ENCODE results near the gene EEF1G. TPM values are rescaled to one million over a fixed set of nuclear protein-coding genes. Genes with fewer than 3 reads are reported as not detected.
"Not testable (repeated sequence)": the region's sequence is repeated elsewhere in the genome, so short reads cannot be mapped to it uniquely, and the experiment has no call there.

The EEF1G gene
- total RNA-seq, 2 experiments from 2014 or later = 1,956 to 1,989 TPM

- H3K27me3 Mint-ChIP-seq = no peaks in the 10 kb centered on the region
- CTCF ChIA-PET = interaction anchor here (0.9 to 4.0 kb wide), 34 partner anchors 9 to 289 kb away, joined by 3 to 44 read pairs (median 4); partner anchors contain the start of genes B3GAT3, BSCL2, C11orf98 and CSKMT
- H3K9me3 Mint-ChIP-seq = no peaks in the 10 kb centered on the region
Measured at GRCh38 chr11:62592146-62592815, 18.6 kb upstream of the EEF1G start.

GRCh38 chr11:62591448-62592145, 17.9 kb upstream of the EEF1G start, which contains the start of gene TUT1:
Gene TUT1, minus strand, starts transcription at chr11:62591523. Its CDS starts 38 bp downstream, at chr11:62591485.
- no peaks in the 10 kb centered on the region for H3K9me3 Mint-ChIP-seq
- ChIA-PET CTCF (interaction anchor here (0.7 to 4.0 kb wide), 39 partner anchors 10 to 290 kb away, joined by 3 to 44 read pairs (median 4); partner anchors contain the start of genes B3GAT3, BSCL2, C11orf98 and CSKMT), POLR2A (interaction anchor here (0.6 to 3.3 kb wide), 40 partner anchors 8 to 264 kb away, joined by 3 to 62 read pairs (median 6); partner anchors contain the start of genes AHNAK, B3GAT3, BSCL2 and C11orf98)
- H3K4me1 Mint-ChIP-seq (ENCODE audit: low read depth) = peaks cover 52% of the 10 kb centered on the region
- H3K36me3 Mint-ChIP-seq = peaks cover 42% of the 10 kb centered on the region
- intact Hi-C loops (cut with micrococcal nuclease) = loop anchor here (1.0 to 5.0 kb wide), 10 partner anchors 8 to 241 kb away; partner anchors contain the start of genes BSCL2, C11orf98, CSKMT and GANAB
- H3K27ac Mint-ChIP-seq = peak within 1 kb of the TSS; percentile 97
- no peaks in the 10 kb centered on the region for H3K27me3 Mint-ChIP-seq
- peak within 1 kb of the TSS; percentile 100 for H3K4me3 Mint-ChIP-seq
- DNase-seq = peak; percentile 99

More at GRCh38 chr11:62592146-62592815, 18.6 kb upstream of the EEF1G start:
- Mint-ChIP-seq H3K4me1 (ENCODE audit: low read depth) (peaks cover 55% of the 10 kb centered on the region), H3K36me3 (peaks cover 47% of the 10 kb centered on the region), H3K27ac (peak overlapping the region; percentile 97), H3K4me3 (peak overlapping the region; percentile 100)
- POLR2A ChIA-PET = interaction anchor here (0.6 to 3.3 kb wide), 35 partner anchors 9 to 263 kb away, joined by 3 to 62 read pairs (median 8); partner anchors contain the start of genes AHNAK, B3GAT3, BSCL2 and C11orf98
- intact Hi-C loops (cut with micrococcal nuclease) = loop anchor here (5.0 kb wide), 2 partner anchors 115 to 170 kb away; partner anchors contain the start of genes BSCL2, GNG3 and POLR2G
- DNase-seq = no peak

GRCh38 chr11:62588966-62589637, 15.4 kb upstream of the EEF1G start:
- Mint-ChIP-seq H3K4me1 (ENCODE audit: low read depth) (peaks cover 46% of the 10 kb centered on the region), H3K27ac (no peak overlapping the region), H3K9me3 (no peaks in the 10 kb centered on the region), H3K27me3 (no peaks in the 10 kb centered on the region), H3K36me3 (peaks cover 31% of the 10 kb centered on the region), H3K4me3 (no peak overlapping the region)
- CTCF ChIA-PET = interaction anchor here (0.8 to 1.9 kb wide), 6 partner anchors 23 to 194 kb away, joined by 3 to 6 read pairs (median 4); no protein-coding TSS in a partner anchor
- DNase-seq = peak; percentile 42
- POLR2A ChIA-PET = interaction anchor here (0.6 to 2.6 kb wide), 4 partner anchors 15 to 252 kb away, joined by 3 to 8 read pairs (median 4); partner anchors contain the start of gene EEF1G
- intact Hi-C loops (cut with micrococcal nuclease) = no loop called here

GRCh38 chr11:62585356-62585755, 11.7 kb upstream of the EEF1G start:
- peaks cover 20% of the 10 kb centered on the region for H3K4me1 Mint-ChIP-seq (ENCODE audit: low read depth)
- H3K36me3 Mint-ChIP-seq = peaks cover 16% of the 10 kb centered on the region
- ChIA-PET CTCF (interaction anchor here (0.8 kb wide), 1 partner anchor 161 kb away, joined by 3 read pairs; no protein-coding TSS in a partner anchor), POLR2A (interaction anchor here (0.7 kb wide), 1 partner anchor 10 kb away, joined by 4 read pairs; no protein-coding TSS in a partner anchor)
- H3K27me3 Mint-ChIP-seq; H3K27ac Mint-ChIP-seq; DNase-seq; H3K4me3 Mint-ChIP-seq; intact Hi-C loops (cut with micrococcal nuclease); H3K9me3 Mint-ChIP-seq: not testable (repeated sequence)

- H3K27me3 Mint-ChIP-seq; H3K9me3 Mint-ChIP-seq; H3K27ac Mint-ChIP-seq; DNase-seq; H3K4me1 Mint-ChIP-seq (ENCODE audit: low read depth); H3K4me3 Mint-ChIP-seq; CTCF ChIA-PET; intact Hi-C loops (cut with micrococcal nuclease): not testable (repeated sequence)
- POLR2A ChIA-PET = interaction anchor here (1.0 kb wide), 1 partner anchor 72 kb away, joined by 3 read pairs; the partner anchor contains the start of gene INTS5
- H3K36me3 Mint-ChIP-seq = peaks cover 15% of the 10 kb centered on the region
Measured at GRCh38 chr11:62581735-62582134, 8.0 kb upstream of the EEF1G start.

GRCh38 chr11:62580959-62581715, 7.4 kb upstream of the EEF1G start:
- Mint-ChIP-seq H3K4me1 (ENCODE audit: low read depth) (peaks cover 2% of the 10 kb centered on the region), H3K9me3 (no peaks in the 10 kb centered on the region), H3K27ac (no peak overlapping the region), H3K36me3 (peaks cover 13% of the 10 kb centered on the region), H3K27me3 (no peaks in the 10 kb centered on the region), H3K4me3 (no peak overlapping the region)
- ChIA-PET CTCF (interaction anchor here (0.7 kb wide), 2 partner anchors 13 to 156 kb away, joined by 3 to 4 read pairs; no protein-coding TSS in a partner anchor), POLR2A (interaction anchor here (1.0 to 1.1 kb wide), 2 partner anchors 10 to 72 kb away, joined by 3 to 4 read pairs; partner anchors contain the start of gene INTS5)
- intact Hi-C loops (cut with micrococcal nuclease) = no loop called here
- DNase-seq = no peak

- H3K4me1 Mint-ChIP-seq (ENCODE audit: low read depth) = peaks cover 13% of the 10 kb centered on the region
- H3K36me3 Mint-ChIP-seq = peaks cover 16% of the 10 kb centered on the region
- H3K27ac Mint-ChIP-seq = no peak overlapping the region
- ChIA-PET POLR2A (no interaction called here), CTCF (interaction anchor here (0.6 kb wide), 3 partner anchors 34 to 184 kb away, joined by 3 read pairs; no protein-coding TSS in a partner anchor)
- no peaks in the 10 kb centered on the region for H3K9me3 Mint-ChIP-seq
- DNase-seq = no peak
- no peaks in the 10 kb centered on the region for H3K27me3 Mint-ChIP-seq
- H3K4me3 Mint-ChIP-seq = no peak overlapping the region
- intact Hi-C loops (cut with micrococcal nuclease) = no loop called here
Measured at GRCh38 chr11:62579252-62579651, 5.6 kb upstream of the EEF1G start.

GRCh38 chr11:62578541-62578940, 4.8 kb upstream of the EEF1G start:
- H3K4me3 Mint-ChIP-seq = no peak overlapping the region
- ChIA-PET POLR2A (no interaction called here), CTCF (interaction anchor here (0.6 kb wide), 3 partner anchors 16 to 184 kb away, joined by 3 read pairs; no protein-coding TSS in a partner anchor)
- DNase-seq = no peak
- no peaks in the 10 kb centered on the region for H3K27me3 Mint-ChIP-seq
- intact Hi-C loops (cut with micrococcal nuclease) = no loop called here
- H3K4me1 Mint-ChIP-seq (ENCODE audit: low read depth) = peaks cover 13% of the 10 kb centered on the region
- H3K27ac Mint-ChIP-seq = peak overlapping the region; percentile 33
- no peaks in the 10 kb centered on the region for H3K9me3 Mint-ChIP-seq
- H3K36me3 Mint-ChIP-seq = peaks cover 18% of the 10 kb centered on the region

- Mint-ChIP-seq H3K4me3 (no peak overlapping the region), H3K4me1 (ENCODE audit: low read depth) (peaks cover 23% of the 10 kb centered on the region), H3K27me3 (no peaks in the 10 kb centered on the region), H3K27ac (no peak overlapping the region), H3K9me3 (no peaks in the 10 kb centered on the region), H3K36me3 (peaks cover 32% of the 10 kb centered on the region)
- DNase-seq = no peak
- intact Hi-C loops (cut with micrococcal nuclease) = no loop called here
- POLR2A ChIA-PET = interaction anchor here (0.6 kb wide), 1 partner anchor 285 kb away, joined by 3 read pairs; no protein-coding TSS in a partner anchor
- CTCF ChIA-PET = interaction anchor here (1.6 kb wide), 1 partner anchor 152 kb away, joined by 5 read pairs; no protein-coding TSS in a partner anchor
Measured at GRCh38 chr11:62577046-62577714, 3.5 kb upstream of the EEF1G start.

- H3K27me3 Mint-ChIP-seq = no peaks in the 10 kb centered on the region
- H3K9me3 Mint-ChIP-seq = no peaks in the 10 kb centered on the region
- H3K4me1 Mint-ChIP-seq (ENCODE audit: low read depth) = peaks cover 36% of the 10 kb centered on the region
- CTCF ChIA-PET = interaction anchor here (0.6 to 2.3 kb wide), 4 partner anchors 16 to 151 kb away, joined by 3 to 17 read pairs (median 10); partner anchors contain the start of gene TUT1
- peaks cover 41% of the 10 kb centered on the region for H3K36me3 Mint-ChIP-seq
- intact Hi-C loops (cut with micrococcal nuclease) = no loop called here
- POLR2A ChIA-PET = interaction anchor here (1.3 to 3.3 kb wide), 2 partner anchors 10 to 16 kb away, joined by 4 to 33 read pairs; partner anchors contain the start of gene TUT1
- DNase-seq = no peak
- peak overlapping the region; percentile 93 for H3K4me3 Mint-ChIP-seq
- peak overlapping the region; percentile 82 for H3K27ac Mint-ChIP-seq
Measured at GRCh38 chr11:62575837-62576236, 2.1 kb upstream of the EEF1G start.
